ENCODE measurements around the gene SCP2D1. TPM values are rescaled to one million over a fixed set of nuclear protein-coding genes. Genes with fewer than 3 reads are reported as not detected.

SCP2D1 gene
- total RNA-seq, 1 experiment from 2014 or later = not detected

DNA sequence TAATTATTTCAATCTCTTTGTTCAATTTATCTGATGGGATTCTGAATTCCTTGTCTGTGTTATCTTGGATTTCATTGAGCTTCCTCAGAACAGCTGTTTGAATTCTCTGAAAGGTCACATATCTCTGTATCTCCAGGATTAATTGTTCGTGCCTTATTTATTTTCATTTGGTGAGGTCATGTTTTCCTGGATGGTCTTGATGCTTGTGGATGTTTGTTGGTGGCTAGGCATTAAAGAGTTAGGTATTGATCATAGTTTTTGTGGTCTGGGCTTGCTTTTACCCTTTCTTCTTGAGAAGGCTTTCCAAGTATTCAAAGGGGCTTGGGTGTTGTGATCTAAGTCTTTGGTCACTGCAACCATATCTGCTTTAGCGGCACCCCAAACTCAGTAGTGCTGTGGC, 39.4 kb upstream of the SCP2D1 start:
- no peaks in the 10 kb centered on the region for H3K9me3 ChIP-seq
- no peak for DNase-seq
- intact Hi-C loops (cut with micrococcal nuclease; ENCODE audit: unreplicated experiment) = no loop called here
- ChIA-PET CTCF (no interaction called here), POLR2A (no interaction called here)
- Mint-ChIP-seq H3K36me3 (ENCODE audit: insufficient read depth, unreplicated experiment) (peaks cover 4% of the 10 kb centered on the region), H3K9me3 (ENCODE audit: unreplicated experiment) (no peaks in the 10 kb centered on the region), H3K27ac (ENCODE audit: unreplicated experiment) (no peak overlapping the region), H3K4me3 (ENCODE audit: unreplicated experiment) (no peak overlapping the region), H3K4me1 (ENCODE audit: low read depth, unreplicated experiment) (no peaks in the 10 kb centered on the region), H3K27me3 (ENCODE audit: insufficient read depth, unreplicated experiment) (peaks cover 4% of the 10 kb centered on the region)
- no TSS peak for BruUV-seq (replicated peaks)
- no peaks in the 10 kb centered on the region for H3K36me3 ChIP-seq (ENCODE audit: control insufficient read depth, insufficient read depth, low read length)
- H3K4me3 ChIP-seq (ENCODE audit: low read depth, low read length) = no peak overlapping the region
- H3K4me1 ChIP-seq = no peaks in the 10 kb centered on the region
- H3K27me3 ChIP-seq (replicated peaks; ENCODE audit: control insufficient read depth, insufficient read depth, low read length) = no peaks in the 10 kb centered on the region
- TF ChIP-seq, protein P1, sequence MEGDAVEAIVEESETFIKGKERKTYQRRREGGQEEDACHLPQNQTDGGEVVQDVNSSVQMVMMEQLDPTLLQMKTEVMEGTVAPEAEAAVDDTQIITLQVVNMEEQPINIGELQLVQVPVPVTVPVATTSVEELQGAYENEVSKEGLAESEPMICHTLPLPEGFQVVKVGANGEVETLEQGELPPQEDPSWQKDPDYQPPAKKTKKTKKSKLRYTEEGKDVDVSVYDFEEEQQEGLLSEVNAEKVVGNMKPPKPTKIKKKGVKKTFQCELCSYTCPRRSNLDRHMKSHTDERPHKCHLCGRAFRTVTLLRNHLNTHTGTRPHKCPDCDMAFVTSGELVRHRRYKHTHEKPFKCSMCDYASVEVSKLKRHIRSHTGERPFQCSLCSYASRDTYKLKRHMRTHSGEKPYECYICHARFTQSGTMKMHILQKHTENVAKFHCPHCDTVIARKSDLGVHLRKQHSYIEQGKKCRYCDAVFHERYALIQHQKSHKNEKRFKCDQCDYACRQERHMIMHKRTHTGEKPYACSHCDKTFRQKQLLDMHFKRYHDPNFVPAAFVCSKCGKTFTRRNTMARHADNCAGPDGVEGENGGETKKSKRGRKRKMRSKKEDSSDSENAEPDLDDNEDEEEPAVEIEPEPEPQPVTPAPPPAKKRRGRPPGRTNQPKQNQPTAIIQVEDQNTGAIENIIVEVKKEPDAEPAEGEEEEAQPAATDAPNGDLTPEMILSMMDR (IDR thresholded peaks at IDR 0.05; ENCODE audit: insufficient read depth in 1 of 2, low read depth in 1 of 2, low read length in 1 of 2, severe bottlenecking in 1 of 2, unreplicated experiment in 1 of 2) = no peak

DNA sequence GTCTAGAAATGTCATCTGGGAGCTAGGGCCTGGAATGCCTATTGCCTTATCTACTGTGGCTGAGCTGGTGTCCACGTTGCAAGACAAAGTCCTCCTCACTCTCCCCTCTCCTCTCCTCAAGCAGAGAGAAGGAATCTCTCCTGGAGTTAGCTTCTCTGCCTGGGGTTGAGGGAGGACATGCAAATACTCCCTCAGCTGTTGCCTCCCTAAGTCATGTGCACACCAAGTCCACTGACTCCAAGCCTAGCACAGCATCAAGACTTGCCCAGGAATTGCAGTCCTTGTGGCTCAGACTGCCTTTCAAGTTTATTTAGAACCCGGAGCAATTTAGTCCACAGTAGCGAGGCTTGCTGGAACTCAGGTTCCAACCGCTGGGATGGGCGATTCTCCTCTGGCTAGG, 38.0 kb upstream of the SCP2D1 start:
- H3K4me3 Mint-ChIP-seq (ENCODE audit: unreplicated experiment) = no peak overlapping the region
- POLR2A ChIA-PET = no interaction called here
- H3K4me1 Mint-ChIP-seq (ENCODE audit: low read depth, unreplicated experiment) = no peaks in the 10 kb centered on the region
- CTCF ChIA-PET = no interaction called here
- peaks cover 7% of the 10 kb centered on the region for H3K27me3 Mint-ChIP-seq (ENCODE audit: insufficient read depth, unreplicated experiment)
- H3K36me3 Mint-ChIP-seq (ENCODE audit: insufficient read depth, unreplicated experiment) = no peaks in the 10 kb centered on the region
- Histone ChIP-seq H3K9me3 (no peaks in the 10 kb centered on the region), H3K4me1 (no peaks in the 10 kb centered on the region), H3K27me3 (replicated peaks; ENCODE audit: control insufficient read depth, insufficient read depth, low read length) (no peaks in the 10 kb centered on the region), H3K36me3 (ENCODE audit: control insufficient read depth, insufficient read depth, low read length) (no peaks in the 10 kb centered on the region), H3K4me3 (ENCODE audit: low read depth, low read length) (no peak overlapping the region)
- DNase-seq = no peak
- intact Hi-C loops (cut with micrococcal nuclease; ENCODE audit: unreplicated experiment) = no loop called here
- TF ChIP-seq, protein P1 (IDR thresholded peaks at IDR 0.05; ENCODE audit: insufficient read depth in 1 of 2, low read depth in 1 of 2, low read length in 1 of 2, severe bottlenecking in 1 of 2, unreplicated experiment in 1 of 2) = no peak
- H3K9me3 Mint-ChIP-seq (ENCODE audit: unreplicated experiment) = no peaks in the 10 kb centered on the region
- no peak overlapping the region for H3K27ac Mint-ChIP-seq (ENCODE audit: unreplicated experiment)
- no TSS peak for BruUV-seq (replicated peaks)

DNA sequence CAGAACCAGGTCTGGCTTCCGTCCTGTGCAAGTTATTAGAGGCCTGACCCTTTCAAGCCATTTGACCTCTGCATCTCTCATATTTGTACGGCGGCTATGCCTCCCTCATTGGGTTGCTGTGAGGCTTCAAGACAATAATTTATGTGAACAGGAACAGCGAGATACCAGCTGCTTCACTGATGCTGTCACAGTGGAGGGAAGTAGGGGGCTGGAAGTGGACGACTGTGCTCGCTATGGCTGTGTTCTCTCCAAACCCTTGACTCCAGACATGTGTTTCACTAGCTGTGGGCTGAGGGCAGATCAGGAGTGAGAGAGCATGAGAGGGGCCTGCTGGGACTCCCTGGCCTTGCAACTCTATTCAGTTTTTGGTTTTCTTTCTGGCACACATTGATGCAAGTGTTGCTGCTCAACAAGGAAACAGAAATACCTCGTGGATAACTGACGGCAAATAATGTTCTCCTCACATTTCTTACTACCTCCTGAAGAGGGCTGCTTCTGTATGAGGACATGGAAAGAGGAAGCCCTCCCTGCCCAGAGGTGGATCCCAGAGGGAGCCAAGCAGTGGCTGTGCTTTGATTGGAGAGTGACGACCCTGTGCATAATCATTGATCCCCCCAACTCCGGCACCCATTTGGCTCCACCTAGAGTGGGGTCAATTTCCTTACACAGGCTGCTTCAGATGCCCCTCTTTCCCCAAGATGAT, 34.7 kb upstream of the SCP2D1 start:
- POLR2A ChIA-PET = no interaction called here
- Mint-ChIP-seq H3K27me3 (ENCODE audit: insufficient read depth, unreplicated experiment) (peaks cover 8% of the 10 kb centered on the region), H3K4me3 (ENCODE audit: unreplicated experiment) (no peak overlapping the region), H3K9me3 (ENCODE audit: unreplicated experiment) (no peaks in the 10 kb centered on the region), H3K4me1 (ENCODE audit: low read depth, unreplicated experiment) (no peaks in the 10 kb centered on the region), H3K36me3 (ENCODE audit: insufficient read depth, unreplicated experiment) (no peaks in the 10 kb centered on the region), H3K27ac (ENCODE audit: unreplicated experiment) (no peak overlapping the region)
- H3K36me3 ChIP-seq (ENCODE audit: control insufficient read depth, insufficient read depth, low read length) = no peaks in the 10 kb centered on the region
- CTCF ChIA-PET = no interaction called here
- no peaks in the 10 kb centered on the region for H3K9me3 ChIP-seq
- TF ChIP-seq, protein P1 (IDR thresholded peaks at IDR 0.05; ENCODE audit: insufficient read depth in 1 of 2, low read depth in 1 of 2, low read length in 1 of 2, severe bottlenecking in 1 of 2, unreplicated experiment in 1 of 2) = no peak
- no peaks in the 10 kb centered on the region for H3K27me3 ChIP-seq (replicated peaks; ENCODE audit: control insufficient read depth, insufficient read depth, low read length)
- H3K4me1 ChIP-seq = no peaks in the 10 kb centered on the region
- intact Hi-C loops (cut with micrococcal nuclease; ENCODE audit: unreplicated experiment) = no loop called here
- DNase-seq = no peak
- BruUV-seq (replicated peaks) = no TSS peak
- H3K4me3 ChIP-seq (ENCODE audit: low read depth, low read length) = no peak overlapping the region

Data from Caco-2 (cell line).